Cardiac fibroblast (primary cell): Measurements from ENCODE around the gene EXD3.
A peak's percentile ranks its signal among the peaks of the same experiment; 100 is the strongest.

Source experiments
- DNase-seq, 2 donors: peaks; one replicate each; pipeline versions ENCODE4 v3.0.0 to v3.0.0-alpha.2; 2010; ENCODE audit warnings: low read depth in 2 of 2
- H3K4me3 ChIP-seq, 2 donors: replicated peaks in 1 of 2; 1 replicate in 1 of 2; 2 replicates in 1 of 2; pipeline ENCODE4 v1.5.1; 2011; ENCODE audit warnings: low read depth in 2 of 2, low read length in 2 of 2, mild to moderate bottlenecking in 2 of 2, moderate library complexity in 1 of 2
- CTCF ChIP-seq: IDR thresholded peaks from one replicate; pipeline ENCODE4 v1.5.1; 2011; ENCODE audit warnings: low read depth, mild to moderate bottlenecking, low read length, inconsistent platforms

The EXD3 gene

GRCh38 chr9:137281345-137282116 lies 141.4 kb downstream of the EXD3 start:
- no peak for TF ChIP-seq CTCF
- H3K4me3 ChIP-seq = peak overlapping the region in 1 of 2 donors; percentile 5
- DNase-seq = no peak

GRCh38 chr9:137280474-137281344 lies 142.3 kb downstream of the EXD3 start:
- TF ChIP-seq CTCF = peak; percentile 11

GRCh38 chr9:137279741-137280473 lies 143.1 kb downstream of the EXD3 start:
- no peak for TF ChIP-seq CTCF
- H3K4me3 ChIP-seq = no peak overlapping the region
- DNase-seq = no peak

More at GRCh38 chr9:137280474-137281344, 142.3 kb downstream of the EXD3 start:
- H3K4me3 ChIP-seq = peak overlapping the region in 1 of 2 donors; percentile 19
- peak in 1 of 2 donors; percentile 51 for DNase-seq

- no peak for TF ChIP-seq CTCF
- H3K4me3 ChIP-seq = peak overlapping the region; percentile 61 to 64
- DNase-seq = no peak
Observed at GRCh38 chr9:137278721-137279711, 143.9 kb downstream of the EXD3 start.

- TF ChIP-seq CTCF = no peak
- peak overlapping the region; percentile 61 to 64 for H3K4me3 ChIP-seq
- DNase-seq = peak in 1 of 2 donors; percentile 38
Observed at GRCh38 chr9:137278061-137278701, 144.8 kb downstream of the EXD3 start.
